ENCODE data around the gene NAT16.

- TF ChIP-seq EZH2phosphoT487 (IDR thresholded peaks at IDR 0.05; ENCODE audit: borderline replicate concordance, low read length) (no peak), CTCF (IDR thresholded peaks at IDR 0.05; ENCODE audit: low read depth, low read length, poor library complexity, severe bottlenecking) (no peak)
Measured at GRCh38 chr7:101226721-101227120, 46.6 kb upstream of the NAT16 start.

Measured in DOHH2 (cell line).